Measurements from ENCODE around the gene PATZ1.

The PATZ1 gene

GRCh38 chr22:31278626-31279326 lies 67.4 kb downstream of the PATZ1 start:
- no peak for DNase-seq (ENCODE audit: low read depth)
- TF ChIP-seq POLR2A (IDR thresholded peaks at IDR 0.05; ENCODE audit: extremely low read depth, insufficient read length) = no peak
- TF ChIP-seq MAX (IDR thresholded peaks at IDR 0.05; ENCODE audit: low read depth, low read length) = no peak
- TF ChIP-seq MYC (IDR thresholded peaks at IDR 0.05; ENCODE audit: low read depth, low read length) = no peak
- no peak for TF ChIP-seq CTCF (IDR thresholded peaks at IDR 0.05; ENCODE audit: low read depth, low read length)
- no peak overlapping the region for H3K4me3 ChIP-seq (ENCODE audit: low read depth, low read length)

- no peak for DNase-seq (ENCODE audit: low read depth)
- no peak overlapping the region for H3K4me3 ChIP-seq (ENCODE audit: low read depth, low read length)
- no peak for TF ChIP-seq MYC (IDR thresholded peaks at IDR 0.05; ENCODE audit: low read depth, low read length)
- TF ChIP-seq POLR2A (IDR thresholded peaks at IDR 0.05; ENCODE audit: extremely low read depth, insufficient read length) = no peak
- no peak for TF ChIP-seq MAX (IDR thresholded peaks at IDR 0.05; ENCODE audit: low read depth, low read length)
- TF ChIP-seq CTCF (IDR thresholded peaks at IDR 0.05; ENCODE audit: low read depth, low read length) = no peak
Measured at GRCh38 chr22:31278151-31278621, 68.0 kb downstream of the PATZ1 start.

- H3K4me3 ChIP-seq (ENCODE audit: low read depth, low read length) = no peak overlapping the region
- TF ChIP-seq MYC (IDR thresholded peaks at IDR 0.05; ENCODE audit: low read depth, low read length) = no peak
- TF ChIP-seq CTCF (IDR thresholded peaks at IDR 0.05; ENCODE audit: low read depth, low read length) = no peak
- TF ChIP-seq POLR2A (IDR thresholded peaks at IDR 0.05; ENCODE audit: extremely low read depth, insufficient read length) = no peak
- TF ChIP-seq MAX (IDR thresholded peaks at IDR 0.05; ENCODE audit: low read depth, low read length) = no peak
- DNase-seq (ENCODE audit: low read depth) = no peak
Measured at GRCh38 chr22:31277741-31278140, 68.4 kb downstream of the PATZ1 start.

GRCh38 chr22:31276426-31277167 lies 69.5 kb downstream of the PATZ1 start:
- no peak overlapping the region for H3K4me3 ChIP-seq (ENCODE audit: low read depth, low read length)
- no peak for DNase-seq (ENCODE audit: low read depth)
- TF ChIP-seq MYC (IDR thresholded peaks at IDR 0.05; ENCODE audit: low read depth, low read length) (no peak), CTCF (IDR thresholded peaks at IDR 0.05; ENCODE audit: low read depth, low read length) (no peak), POLR2A (IDR thresholded peaks at IDR 0.05; ENCODE audit: extremely low read depth, insufficient read length) (no peak), MAX (IDR thresholded peaks at IDR 0.05; ENCODE audit: low read depth, low read length) (no peak)
